GM18508 (cell line): ENCODE data around the gene HS6ST1.

Experiments used
- ATAC-seq: cut with Tn5 transposase; IDR thresholded peaks from one replicate; pipeline ENCODE4 v1.9.1; 2021; ENCODE audit warnings: moderate number of reproducible peaks; ENCODE audit not compliant: insufficient read depth, unreplicated experiment

The HS6ST1 gene

DNA sequence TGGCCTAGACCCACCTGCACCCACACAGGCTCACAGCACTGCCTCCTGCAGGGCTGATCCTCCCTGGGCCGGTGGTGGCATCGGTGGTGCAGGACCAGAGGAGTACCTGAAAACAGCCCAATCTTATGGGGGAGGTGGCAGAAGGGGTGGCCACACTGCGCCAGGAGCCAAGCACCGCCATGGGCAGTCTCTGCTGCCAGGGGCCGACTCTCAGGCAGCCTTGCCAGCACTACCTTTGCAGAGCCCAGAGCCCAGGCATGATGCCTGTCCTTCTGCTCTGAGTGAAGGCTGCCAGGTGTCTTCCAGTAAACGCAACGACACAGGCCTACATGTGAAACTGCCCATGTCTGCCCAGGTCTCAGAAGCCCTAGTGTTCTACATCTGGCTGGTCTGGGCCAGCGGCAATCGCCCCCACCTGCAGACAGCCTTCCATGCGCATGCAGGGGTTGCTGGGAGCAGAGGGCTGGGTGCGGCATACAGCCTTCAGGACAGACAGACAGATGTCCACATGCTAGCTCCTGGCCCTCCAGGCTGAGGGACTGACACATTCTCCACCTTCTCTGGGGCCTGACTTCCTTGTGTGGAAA, 6.8 kb downstream of the HS6ST1 start:
- no peak for ATAC-seq

DNA sequence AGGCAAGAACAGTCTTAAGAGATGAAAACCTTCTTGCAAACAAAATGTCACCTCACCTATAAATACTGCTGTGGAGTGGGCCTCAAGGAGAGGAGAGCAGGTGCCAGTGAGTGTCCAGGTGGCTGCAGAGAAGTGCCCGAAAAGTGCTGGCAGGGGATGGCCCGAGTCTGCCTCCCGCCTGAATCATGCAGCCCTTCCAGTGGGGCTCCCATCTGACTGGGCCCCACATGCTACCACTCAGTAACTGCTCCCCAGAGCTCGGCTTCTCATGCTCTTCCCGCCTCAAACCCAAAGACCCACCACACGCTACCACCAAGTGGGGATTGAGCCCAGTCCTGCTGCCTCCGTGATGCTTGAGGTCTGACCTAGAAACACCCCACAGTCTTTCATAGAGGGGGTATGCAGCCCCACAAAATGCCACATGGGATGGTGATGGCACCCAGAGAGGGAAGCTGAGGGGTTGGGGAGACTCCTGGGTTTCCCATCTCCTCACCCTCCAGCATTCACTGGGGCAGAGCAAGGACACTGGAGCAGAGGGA, 7.4 kb downstream of the HS6ST1 start:
- no peak for ATAC-seq

DNA sequence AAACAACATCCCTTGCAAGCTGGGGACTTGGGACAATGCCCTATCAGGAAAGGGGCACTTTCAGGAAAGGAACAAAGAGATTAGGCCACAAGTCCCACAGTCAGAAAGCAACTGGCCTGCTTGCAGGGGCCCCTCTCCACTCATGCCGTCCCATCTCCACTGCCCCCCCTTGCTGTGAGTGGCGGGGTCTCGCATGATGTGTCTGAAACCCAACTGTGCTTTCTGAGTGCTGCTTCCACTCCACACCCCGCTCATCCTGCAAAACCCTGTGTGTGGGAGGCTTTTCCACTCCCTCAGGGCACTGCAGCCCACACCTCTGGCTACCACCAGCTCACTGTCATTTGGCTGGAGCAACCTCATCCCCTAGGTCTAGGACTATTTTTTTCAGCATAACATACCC, 7.9 kb downstream of the HS6ST1 start:
- ATAC-seq = no peak

DNA sequence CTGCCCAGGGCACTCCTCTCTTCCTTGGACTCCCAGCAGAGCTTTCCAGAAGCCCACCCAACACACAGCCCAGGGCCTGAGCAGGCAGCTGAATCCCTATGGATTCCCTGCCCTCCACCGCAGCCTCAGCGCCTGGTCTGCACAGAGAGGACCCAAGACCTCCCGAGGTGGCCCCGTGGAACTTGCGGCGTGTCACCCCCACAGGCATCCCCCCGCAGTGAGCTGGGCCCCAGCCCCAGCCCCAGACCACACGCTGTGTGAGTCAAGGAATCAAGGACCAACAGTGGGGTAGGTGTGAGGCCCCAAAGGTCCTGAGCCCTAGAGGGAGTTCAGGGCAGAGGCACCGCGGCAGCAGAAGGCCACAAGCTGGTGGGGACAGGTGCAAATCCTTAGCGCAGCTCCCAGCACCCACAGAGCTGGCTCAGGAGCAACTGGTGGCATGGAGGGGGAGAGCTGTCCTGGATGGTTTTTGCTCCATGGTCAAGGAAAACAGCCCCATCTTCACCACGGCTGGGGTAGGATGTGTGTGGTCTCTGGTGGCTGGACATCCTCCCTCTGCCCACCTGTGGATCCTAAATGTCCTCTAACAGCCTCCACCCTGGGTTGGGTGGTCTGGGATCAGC, 8.5 kb downstream of the HS6ST1 start:
- ATAC-seq = no peak

DNA sequence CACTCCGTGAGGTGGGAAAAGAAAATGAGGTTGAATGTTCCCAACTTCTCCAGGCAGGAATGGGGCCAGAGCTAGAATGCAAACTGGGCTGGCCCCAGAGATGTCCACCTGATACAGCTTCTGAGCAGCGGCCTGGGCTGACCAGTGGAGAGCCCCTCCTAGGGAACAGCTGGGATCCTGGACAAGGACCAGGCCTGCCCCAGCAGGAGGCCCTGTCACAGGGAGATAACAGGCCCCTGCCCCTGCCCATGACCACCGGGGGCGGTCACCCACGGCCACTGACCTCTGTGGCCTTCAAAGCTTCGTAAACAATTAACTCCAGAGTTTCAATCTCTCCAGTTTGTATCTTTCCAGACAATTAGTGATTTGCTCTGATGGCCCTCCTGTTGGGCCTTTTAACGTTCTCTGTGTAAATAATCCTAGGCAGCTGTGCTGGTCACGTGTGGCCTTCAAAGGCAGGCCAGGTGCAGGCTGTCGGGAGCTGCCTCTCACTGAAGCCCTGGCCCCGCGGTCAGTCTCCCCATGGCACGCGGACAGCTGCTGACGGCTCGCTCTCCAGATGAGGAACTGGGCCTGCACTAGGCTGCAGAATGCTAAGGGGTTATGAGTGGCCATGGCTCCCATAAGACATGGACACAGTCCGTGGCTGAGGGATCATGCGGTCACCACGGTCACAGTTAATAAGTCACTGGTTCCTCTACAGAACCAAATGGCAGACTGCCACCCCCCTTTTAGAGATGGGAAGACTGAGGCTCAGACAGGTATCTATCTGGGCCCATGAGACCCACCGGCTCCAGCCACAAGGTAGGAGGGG, 9.2 kb downstream of the HS6ST1 start:
- ATAC-seq = no peak

DNA sequence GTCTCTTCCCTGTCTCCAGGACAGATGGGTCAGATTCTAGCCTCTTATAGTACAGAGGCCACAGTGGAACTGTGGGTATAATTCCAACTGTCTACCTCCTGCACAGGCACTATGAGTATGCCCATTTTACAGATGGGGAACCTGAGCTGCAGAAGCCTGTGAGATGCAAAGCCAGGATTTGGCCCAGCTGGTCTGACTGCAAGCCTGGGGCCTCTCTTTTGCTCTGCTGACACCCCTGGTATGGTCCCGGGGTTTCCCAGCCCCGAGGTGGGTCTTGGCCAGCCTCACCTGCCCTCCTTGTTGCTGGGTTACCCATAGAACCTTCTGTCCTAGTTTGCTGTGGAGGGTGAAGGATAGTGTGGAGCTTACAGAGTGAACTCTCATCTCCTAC, 9.8 kb downstream of the HS6ST1 start:
- no peak for ATAC-seq

DNA sequence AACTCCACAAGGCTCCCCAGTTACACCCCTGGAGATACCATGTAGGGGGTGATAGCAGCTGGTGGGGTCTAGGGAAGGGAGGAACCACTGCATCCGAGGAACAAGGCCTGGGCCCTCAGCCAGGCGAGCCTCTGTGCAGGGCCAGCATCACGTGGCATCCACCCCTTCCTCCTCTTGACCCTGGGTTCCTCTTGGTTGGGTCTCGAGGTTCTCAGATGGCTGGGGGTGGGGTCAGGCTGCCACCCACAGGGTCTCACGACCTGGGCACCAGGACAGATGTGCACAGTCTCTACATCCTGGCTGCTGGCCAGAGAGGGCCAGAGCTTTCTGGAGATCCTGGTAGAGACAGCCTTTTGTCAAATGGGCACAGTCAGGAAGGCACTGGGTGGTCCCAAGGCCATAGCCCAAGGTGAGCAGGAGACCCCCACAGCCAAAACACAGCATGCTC, 10.4 kb downstream of the HS6ST1 start:
- ATAC-seq = no peak

DNA sequence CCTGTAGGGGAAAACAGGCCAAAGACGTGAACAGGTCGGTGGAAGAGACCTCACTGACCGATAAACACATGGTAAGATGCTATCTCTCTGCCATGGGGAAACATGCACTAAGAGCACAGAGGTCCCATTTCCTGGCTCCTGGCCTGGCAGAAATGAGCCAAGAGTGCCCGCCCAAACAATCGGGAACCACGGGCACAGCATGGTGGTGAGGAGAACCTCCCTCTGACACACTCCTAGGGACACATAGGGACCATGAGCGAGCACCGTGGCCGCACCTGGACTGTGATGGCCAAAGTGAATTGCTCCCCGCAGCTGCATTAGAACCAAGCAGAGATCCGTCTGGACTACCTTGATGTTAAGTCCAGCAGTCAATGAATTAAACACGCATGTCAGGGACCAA, 11.1 kb downstream of the HS6ST1 start:
- no peak for ATAC-seq

DNA sequence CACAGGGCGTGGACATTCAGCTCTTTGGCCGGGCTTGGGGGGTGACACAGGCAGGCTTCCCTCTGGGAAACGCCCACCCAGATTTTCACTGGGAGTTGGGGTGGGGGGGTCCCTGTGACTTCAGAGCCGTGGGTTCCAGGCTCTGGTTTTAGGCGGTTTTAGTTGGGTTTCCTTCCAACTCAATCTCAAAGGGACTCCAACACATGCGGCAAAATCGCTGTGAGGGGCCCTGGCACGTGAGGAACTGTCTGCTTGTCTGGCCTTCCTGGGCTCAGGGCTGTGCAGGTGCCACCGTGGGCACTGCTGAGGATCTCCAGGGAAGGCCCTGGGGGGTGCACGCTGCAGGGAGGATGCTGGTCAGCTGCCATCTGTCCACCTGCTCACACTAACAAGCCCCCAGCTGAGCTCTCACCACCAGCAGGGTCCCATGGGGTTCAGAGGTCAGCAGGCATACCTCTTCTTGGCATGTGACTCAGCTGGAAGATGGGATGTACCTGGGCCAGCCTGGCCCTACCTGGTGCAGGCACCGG, 11.7 kb downstream of the HS6ST1 start:
- ATAC-seq = no peak

DNA sequence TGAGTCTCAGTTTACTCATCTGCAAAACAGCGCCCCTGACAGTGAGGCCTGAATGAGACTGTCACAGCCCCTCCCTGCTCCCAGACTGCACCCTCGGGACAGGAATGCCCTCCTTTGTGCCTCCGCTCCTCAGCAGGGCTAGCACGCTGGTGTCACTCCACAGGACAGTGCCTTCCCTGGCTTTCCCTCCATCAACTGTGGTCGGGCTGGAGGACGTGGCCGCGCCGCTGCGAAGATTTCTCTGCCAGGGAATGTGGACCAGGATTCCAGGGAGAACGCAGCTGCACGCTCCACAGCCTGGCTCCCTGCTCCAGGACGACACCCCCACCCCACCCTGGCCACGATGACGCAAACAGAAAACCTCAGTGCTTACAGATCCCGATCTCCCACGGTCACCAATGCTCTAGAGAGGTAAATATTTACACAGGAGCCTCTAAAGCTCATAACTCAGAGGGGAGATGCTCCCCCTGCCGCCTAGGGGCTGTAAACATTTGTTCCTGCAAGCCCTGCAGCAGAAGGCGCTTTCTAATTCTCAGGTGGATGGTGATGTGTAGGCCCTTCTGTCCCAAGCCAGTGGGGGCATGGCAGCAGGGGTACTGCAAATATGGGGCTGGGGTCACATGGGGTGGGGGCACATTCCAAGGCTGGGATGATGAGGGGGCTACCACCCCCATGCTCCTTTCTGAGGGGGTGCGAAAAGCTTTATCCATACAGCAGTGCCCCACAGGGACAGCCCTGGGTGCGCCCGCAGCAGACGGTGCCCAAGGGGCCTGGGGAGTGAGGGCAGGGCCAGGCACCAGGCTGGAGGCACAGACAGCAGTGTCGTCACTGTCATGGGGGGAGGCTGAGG, 12.4 kb downstream of the HS6ST1 start:
- no peak for ATAC-seq

DNA sequence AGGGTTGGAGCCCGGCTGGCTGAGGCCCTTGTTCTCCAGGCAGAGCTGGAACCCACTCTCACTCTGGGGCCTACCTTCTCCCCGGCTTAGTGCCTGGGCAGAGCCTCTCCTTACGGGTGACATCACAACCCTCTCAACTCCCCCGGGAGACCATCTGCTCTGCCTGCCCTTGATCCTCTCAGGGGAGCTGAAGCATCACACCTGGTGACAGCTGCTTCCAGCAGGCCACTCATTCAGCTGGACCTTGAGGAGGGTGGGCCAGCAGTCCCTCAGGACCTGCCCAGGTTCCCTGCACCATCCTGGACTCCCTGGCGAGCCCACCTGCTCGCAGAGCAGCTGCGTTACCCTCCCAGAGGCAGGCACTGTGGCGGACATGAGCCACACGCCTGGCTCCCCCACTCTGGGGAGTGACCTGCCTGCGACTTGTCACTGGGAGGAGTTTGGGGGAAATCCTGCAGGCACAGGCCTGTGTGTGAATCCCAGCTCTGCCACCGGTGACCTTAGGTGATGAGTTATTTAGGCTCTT, 13.1 kb downstream of the HS6ST1 start:
- no peak for ATAC-seq

DNA sequence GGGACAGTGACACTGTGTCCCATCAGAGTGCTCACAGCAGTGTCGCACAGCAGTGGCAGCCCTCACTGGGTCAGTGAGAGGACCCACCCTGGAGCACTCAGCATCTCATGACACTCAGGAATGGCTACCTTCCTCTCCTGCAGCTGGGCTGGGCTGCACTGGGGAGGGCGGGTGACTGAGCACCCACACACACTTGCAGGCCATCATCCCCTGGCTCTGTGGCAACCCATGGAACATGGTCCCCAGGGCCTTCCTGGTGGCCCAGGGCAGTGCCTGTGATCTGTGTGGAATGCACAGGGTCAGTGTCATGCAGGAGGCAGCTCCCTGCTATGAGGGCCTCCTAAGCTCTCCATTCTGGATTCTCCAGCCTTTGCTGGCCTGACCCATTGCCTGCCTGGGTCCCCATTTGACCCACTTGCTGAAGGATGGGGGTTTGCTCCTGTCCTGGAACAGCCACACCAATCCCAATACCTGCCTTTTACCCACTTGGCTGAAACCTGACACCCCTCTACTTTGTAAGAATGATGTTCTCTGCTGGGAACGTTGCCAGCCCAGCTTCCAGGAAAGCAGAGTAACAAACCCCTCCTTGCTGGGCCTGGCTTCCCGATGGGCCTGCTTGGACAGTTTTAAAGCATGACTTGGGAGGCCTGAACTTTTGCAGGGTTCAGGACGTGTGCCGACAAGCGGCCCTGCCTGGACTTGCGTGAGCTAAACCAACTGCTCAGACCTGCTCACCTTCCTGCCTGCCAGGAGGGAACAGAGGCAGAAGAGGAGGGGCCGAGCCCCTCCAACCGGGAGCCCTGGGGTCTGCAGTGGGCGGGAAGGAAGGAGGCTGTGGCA, 13.7 kb downstream of the HS6ST1 start:
- ATAC-seq = no peak

DNA sequence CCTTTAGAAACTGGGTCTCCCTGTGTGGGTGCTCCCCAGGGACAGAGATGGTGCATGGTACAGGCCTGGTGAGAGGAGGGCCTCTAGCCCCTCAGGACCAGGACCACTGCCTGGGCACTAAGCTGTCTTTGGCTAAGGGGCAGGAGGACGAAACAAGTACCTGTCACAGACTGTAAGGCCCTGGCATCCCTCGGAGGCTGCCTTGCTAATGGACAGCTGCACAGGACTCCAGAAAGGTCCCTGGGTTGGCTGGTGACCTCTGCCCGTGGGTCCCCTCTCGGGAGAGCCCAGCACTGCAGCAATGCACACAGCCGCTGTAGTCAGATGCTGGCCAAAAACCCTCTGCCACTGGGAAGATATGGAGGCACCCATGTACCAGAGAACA, 14.3 kb downstream of the HS6ST1 start:
- no peak for ATAC-seq

DNA sequence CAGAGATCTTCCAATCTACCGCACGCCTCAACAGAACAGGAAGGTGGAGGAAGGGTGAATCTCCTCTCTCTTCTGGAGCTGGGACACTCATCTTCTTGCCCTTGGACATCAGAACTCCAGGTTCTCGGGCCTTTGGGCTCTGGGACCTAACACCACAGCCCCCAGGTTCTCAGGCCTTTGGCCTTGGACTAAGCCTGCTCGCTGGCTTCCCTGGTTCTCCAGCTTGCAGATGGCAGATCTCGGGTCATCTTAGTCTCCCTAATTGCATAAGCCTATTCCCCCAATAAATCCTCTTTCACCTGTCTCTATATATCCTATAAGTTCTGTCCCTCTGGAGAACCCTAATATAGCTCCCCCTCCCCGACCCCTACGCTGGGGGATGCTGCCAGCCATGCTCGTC, 14.8 kb downstream of the HS6ST1 start:
- no peak for ATAC-seq

DNA sequence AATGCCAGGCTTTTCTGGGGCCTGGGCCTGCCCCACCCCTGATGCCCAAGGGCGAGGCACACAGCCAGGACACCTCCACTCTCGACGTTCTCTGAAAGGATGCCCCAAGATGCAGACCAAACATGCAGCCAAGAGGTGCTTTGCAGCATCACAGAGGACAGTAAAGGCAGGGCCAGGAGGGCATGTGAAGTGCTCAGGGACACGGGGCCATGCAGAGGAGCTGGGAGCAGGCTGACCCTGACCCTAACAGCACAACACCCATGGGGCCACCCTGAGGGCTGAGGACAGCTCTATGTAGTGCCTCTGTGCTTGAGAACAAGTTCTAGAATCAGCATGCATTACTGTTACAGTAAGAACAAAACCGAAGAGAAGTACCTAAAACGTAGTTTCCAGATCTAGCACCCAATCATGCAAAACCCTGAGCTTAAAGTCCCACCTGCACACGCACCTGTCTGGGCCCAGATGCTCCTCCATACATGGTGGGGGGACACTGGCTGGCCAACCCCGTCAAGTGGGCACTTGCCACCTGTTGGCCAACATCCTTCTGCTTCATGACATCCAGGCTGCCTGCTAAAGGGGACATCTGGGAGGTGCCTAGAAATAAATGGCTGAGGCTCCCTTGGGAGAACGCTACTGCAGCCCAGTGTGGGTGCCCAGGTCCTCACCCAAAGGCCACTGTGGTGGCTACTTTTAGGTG, 15.4 kb downstream of the HS6ST1 start:
- ATAC-seq = no peak

DNA sequence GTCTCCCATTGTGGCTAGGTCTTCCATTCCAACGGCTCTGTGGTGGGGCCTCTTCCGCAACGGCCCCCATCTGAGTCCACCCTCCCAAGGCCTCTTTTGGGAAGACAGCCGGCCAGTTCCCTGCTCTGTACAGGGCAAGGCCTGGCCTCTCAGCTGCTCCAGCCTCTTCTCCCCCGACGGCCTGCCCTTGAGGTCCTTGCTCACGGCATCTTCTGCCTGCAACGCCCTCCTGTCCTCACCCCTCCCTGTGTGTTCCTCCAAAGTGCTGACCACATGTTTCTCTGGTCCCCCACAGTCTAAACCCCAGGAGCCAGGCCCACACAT, 16.0 kb downstream of the HS6ST1 start:
- no peak for ATAC-seq

DNA sequence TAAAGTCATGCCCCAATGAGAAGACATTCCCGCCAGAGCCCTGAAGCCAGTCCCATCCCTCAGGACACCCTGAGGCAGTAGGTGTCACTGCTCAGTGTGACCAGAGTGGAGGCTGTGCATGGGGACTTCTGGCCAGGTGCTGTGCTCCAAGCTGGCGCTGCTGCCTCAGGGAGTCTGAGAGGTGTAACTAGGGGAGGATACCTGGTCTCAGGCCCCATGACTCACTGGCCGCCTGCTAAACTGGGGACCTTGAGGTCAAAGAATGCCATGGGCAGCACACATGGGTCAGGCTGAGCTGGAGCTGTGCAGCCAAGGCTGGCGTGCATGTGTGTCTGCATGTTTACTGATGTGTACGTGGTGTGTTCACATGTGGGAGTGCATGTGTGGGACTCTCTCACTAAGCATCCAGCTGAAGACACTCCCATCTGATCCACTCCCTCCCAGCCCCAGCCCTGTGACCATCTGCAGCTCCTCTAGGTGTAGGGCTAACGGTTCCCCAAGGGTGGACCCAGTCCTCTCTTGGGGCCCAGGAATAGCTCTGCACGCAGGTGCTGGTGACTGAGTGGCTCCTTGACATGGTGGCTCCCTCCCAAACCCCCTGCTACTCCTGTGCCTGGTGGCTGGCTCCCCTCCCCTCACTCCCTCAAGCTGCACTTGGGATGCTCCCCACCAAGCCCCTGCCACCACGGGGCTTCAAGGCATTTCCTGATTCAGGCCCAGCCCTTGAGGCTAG, 16.5 kb downstream of the HS6ST1 start:
- no peak for ATAC-seq

DNA sequence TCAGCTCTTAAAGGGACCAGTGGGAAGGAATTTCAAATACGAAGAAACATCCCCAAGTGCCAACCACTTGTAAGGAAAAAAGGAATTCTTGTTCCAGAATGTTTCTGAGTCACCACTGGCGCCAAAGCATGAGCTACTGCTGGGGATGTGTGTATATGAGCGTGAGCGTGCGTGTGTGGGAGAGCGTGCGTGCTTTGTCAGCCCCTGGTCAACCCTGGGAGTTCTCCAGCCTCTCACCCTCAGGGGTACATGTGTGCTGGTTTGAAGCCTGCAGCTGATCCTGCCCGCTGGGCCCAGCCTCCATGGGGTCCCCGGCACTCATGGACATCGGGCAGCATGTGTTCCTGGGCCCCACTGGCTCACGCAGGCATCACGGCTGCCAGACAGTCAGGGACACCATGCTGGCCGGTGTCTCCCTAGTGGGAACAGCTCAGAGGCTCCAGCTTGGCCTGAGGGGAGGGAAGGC, 17.1 kb downstream of the HS6ST1 start:
- no peak for ATAC-seq
